ENCODE results near the gene OR7C1.
"Not testable (repeated sequence)": the region's sequence is repeated elsewhere in the genome, so short reads cannot be mapped to it uniquely, and the experiment has no call there.

OR7C1 gene

GRCh38 chr19:14809272-14810057 is 25.5 kb downstream of the OR7C1 start:
- TF ChIP-seq CTCF (IDR thresholded peaks at IDR 0.05; ENCODE audit: insufficient read depth, missing control alignments): no peak
- FAIRE-seq: no peak
- DNase-seq (ENCODE audit: insufficient read length, low spot score): no peak

GRCh38 chr19:14804765-14805164 is 30.2 kb downstream of the OR7C1 start:
- FAIRE-seq: no peak
- TF ChIP-seq CTCF (IDR thresholded peaks at IDR 0.05; ENCODE audit: insufficient read depth, missing control alignments): no peak
- DNase-seq (ENCODE audit: insufficient read length, low spot score): no peak

- FAIRE-seq (no peak), DNase-seq (ENCODE audit: insufficient read length, low spot score) (no peak)
- no peak for TF ChIP-seq CTCF (IDR thresholded peaks at IDR 0.05; ENCODE audit: insufficient read depth, missing control alignments)
Observed at GRCh38 chr19:14798760-14799159, 36.2 kb downstream of the OR7C1 start.

GRCh38 chr19:14796021-14796420 is 39.0 kb downstream of the OR7C1 start:
- FAIRE-seq (no peak), DNase-seq (ENCODE audit: insufficient read length, low spot score) (no peak)
- TF ChIP-seq CTCF (IDR thresholded peaks at IDR 0.05; ENCODE audit: insufficient read depth, missing control alignments): no peak

GRCh38 chr19:14795078-14795721 is 39.8 kb downstream of the OR7C1 start:
- no peak for TF ChIP-seq CTCF (IDR thresholded peaks at IDR 0.05; ENCODE audit: insufficient read depth, missing control alignments)
- DNase-seq (ENCODE audit: insufficient read length, low spot score): no peak
- no peak for FAIRE-seq

- DNase-seq (ENCODE audit: insufficient read length, low spot score); FAIRE-seq: not testable (repeated sequence)
Observed at GRCh38 chr19:14792250-14792649, 42.7 kb downstream of the OR7C1 start.

- FAIRE-seq (no peak), DNase-seq (ENCODE audit: insufficient read length, low spot score) (no peak)
- peak; percentile 51 for TF ChIP-seq CTCF (IDR thresholded peaks at IDR 0.05; ENCODE audit: insufficient read depth, missing control alignments)
Observed at GRCh38 chr19:14786421-14786851, 48.5 kb downstream of the OR7C1 start.

- FAIRE-seq; DNase-seq (ENCODE audit: insufficient read length, low spot score): not testable (repeated sequence)
Observed at GRCh38 chr19:14785102-14785793, 49.7 kb downstream of the OR7C1 start.

GRCh38 chr19:14784730-14785101 is 50.3 kb downstream of the OR7C1 start:
- FAIRE-seq; DNase-seq (ENCODE audit: insufficient read length, low spot score): not testable (repeated sequence)

- not testable (repeated sequence) for FAIRE-seq
Observed at GRCh38 chr19:14783410-14783998, 51.5 kb downstream of the OR7C1 start.

More at GRCh38 chr19:14783410-14783998, 51.5 kb downstream of the OR7C1 start:
- DNase-seq (ENCODE audit: insufficient read length, low spot score): not testable (repeated sequence)

Measured in D721Med (cell line).